ENCODE measurements around the gene TMEM17.

TMEM17 gene

GRCh38 chr2:62474176-62474575 lies 31.8 kb downstream of the TMEM17 start:
- no peak for DNase-seq (ENCODE audit: low read depth in 1 of 2, low spot score in 1 of 2)

- DNase-seq (ENCODE audit: low read depth in 1 of 2, low spot score in 1 of 2): no peak
Measured at GRCh38 chr2:62473246-62473827, 32.7 kb downstream of the TMEM17 start.

- no peak for DNase-seq (ENCODE audit: low read depth in 1 of 2, low spot score in 1 of 2)
Measured at GRCh38 chr2:62472312-62472711, 33.7 kb downstream of the TMEM17 start.

GRCh38 chr2:62471816-62472215 lies 34.2 kb downstream of the TMEM17 start:
- no peak for DNase-seq (ENCODE audit: low read depth in 1 of 2, low spot score in 1 of 2)

GRCh38 chr2:62471404-62471803 lies 34.6 kb downstream of the TMEM17 start:
- DNase-seq (ENCODE audit: low read depth in 1 of 2, low spot score in 1 of 2): no peak

- DNase-seq (ENCODE audit: low read depth in 1 of 2, low spot score in 1 of 2): no peak
Measured at GRCh38 chr2:62469548-62469947, 36.4 kb downstream of the TMEM17 start.

- no peak for DNase-seq (ENCODE audit: low read depth in 1 of 2, low spot score in 1 of 2)
Measured at GRCh38 chr2:62469114-62469513, 36.9 kb downstream of the TMEM17 start.

- DNase-seq (ENCODE audit: low read depth in 1 of 2, low spot score in 1 of 2): no peak
Measured at GRCh38 chr2:62467475-62468321, 38.3 kb downstream of the TMEM17 start.

GRCh38 chr2:62467100-62467474 lies 38.9 kb downstream of the TMEM17 start:
- DNase-seq (ENCODE audit: low read depth in 1 of 2, low spot score in 1 of 2): no peak

- no peak for DNase-seq (ENCODE audit: low read depth in 1 of 2, low spot score in 1 of 2)
Measured at GRCh38 chr2:62466503-62466854, 39.5 kb downstream of the TMEM17 start.

- DNase-seq (ENCODE audit: low read depth in 1 of 2, low spot score in 1 of 2): no peak
Measured at GRCh38 chr2:62465741-62466502, 40.1 kb downstream of the TMEM17 start.

- DNase-seq (ENCODE audit: low read depth in 1 of 2, low spot score in 1 of 2): no peak
Measured at GRCh38 chr2:62465039-62465740, 40.8 kb downstream of the TMEM17 start.

- no peak for DNase-seq (ENCODE audit: low read depth in 1 of 2, low spot score in 1 of 2)
Measured at GRCh38 chr2:62464221-62465007, 41.6 kb downstream of the TMEM17 start.

GRCh38 chr2:62462211-62462610 lies 43.8 kb downstream of the TMEM17 start:
- DNase-seq (ENCODE audit: low read depth in 1 of 2, low spot score in 1 of 2): no peak

- DNase-seq (ENCODE audit: low read depth in 1 of 2, low spot score in 1 of 2): no peak
Measured at GRCh38 chr2:62461707-62462106, 44.3 kb downstream of the TMEM17 start.

- DNase-seq (ENCODE audit: low read depth in 1 of 2, low spot score in 1 of 2): no peak
Measured at GRCh38 chr2:62461017-62461553, 44.9 kb downstream of the TMEM17 start.

- DNase-seq (ENCODE audit: low read depth in 1 of 2, low spot score in 1 of 2): no peak
Measured at GRCh38 chr2:62460175-62460574, 45.8 kb downstream of the TMEM17 start.

GRCh38 chr2:62459672-62460071 lies 46.3 kb downstream of the TMEM17 start:
- DNase-seq (ENCODE audit: low read depth in 1 of 2, low spot score in 1 of 2): no peak

- DNase-seq (ENCODE audit: low read depth in 1 of 2, low spot score in 1 of 2): no peak
Measured at GRCh38 chr2:62459106-62459505, 46.9 kb downstream of the TMEM17 start.

- DNase-seq (ENCODE audit: low read depth in 1 of 2, low spot score in 1 of 2): no peak
Measured at GRCh38 chr2:62458671-62459081, 47.3 kb downstream of the TMEM17 start.

Measured in stimulated activated CD4-positive, alpha-beta T cell treated with anti-CD3 and anti-CD28 coated beads, Interleukin-15, amount 100 ng/mL, for 1 hour (primary cell).